ENCODE results near the gene ZNF664.

- TF ChIP-seq CTCF (IDR thresholded peaks at IDR 0.05) (no peak), POLR2A (IDR thresholded peaks at IDR 0.05) (no peak)
Measured at GRCh38 chr12:123958876-123959275, 14.1 kb upstream of the ZNF664 start.

All from lower leg skin (tissue), 3 donors.